M059J (cell line): ENCODE data around the gene SNAPC2. TPM values are rescaled to one million over a fixed set of nuclear protein-coding genes. Genes with fewer than 3 reads are reported as not detected.

Source experiments
- DNase-seq: peaks from one replicate; pipeline ENCODE4 v3.0.0-alpha.2; 2012; ENCODE audit warnings: low read depth
- total RNA-seq: library from RNA; depleted of rRNA; stranded (reverse); fragments of >200 nt; shearing (Covaris generic); gene quantifications from 2 replicates; pipeline ENCODE4 v1.2.3, GENCODE V29; 2014

Gene SNAPC2
- total RNA-seq, 1 experiment from 2014 or later: 16.0 TPM

GRCh38 chr19:7888826-7889217 lies 31.3 kb upstream of the SNAPC2 start:
- DNase-seq: no peak

- peak; percentile 72 for DNase-seq
These were observed 26.6 kb upstream of the SNAPC2 start for GRCh38 chr19:7893362-7894101.

- no peak for DNase-seq
These were observed 25.4 kb upstream of the SNAPC2 start for GRCh38 chr19:7894612-7895309.

GRCh38 chr19:7895565-7895964 lies 24.6 kb upstream of the SNAPC2 start:
- DNase-seq: no peak

GRCh38 chr19:7897292-7897691 lies 22.8 kb upstream of the SNAPC2 start:
- no peak for DNase-seq

- no peak for DNase-seq
These were observed 21.2 kb upstream of the SNAPC2 start for GRCh38 chr19:7898967-7899366.

GRCh38 chr19:7899751-7900378 lies 20.3 kb upstream of the SNAPC2 start:
- DNase-seq: no peak

GRCh38 chr19:7900401-7900870 lies 19.7 kb upstream of the SNAPC2 start:
- no peak for DNase-seq

- no peak for DNase-seq
These were observed 19.2 kb upstream of the SNAPC2 start for GRCh38 chr19:7900931-7901330.

- no peak for DNase-seq
These were observed 18.8 kb upstream of the SNAPC2 start for GRCh38 chr19:7901337-7901736.

GRCh38 chr19:7902796-7903243 lies 17.3 kb upstream of the SNAPC2 start:
- no peak for DNase-seq

GRCh38 chr19:7903244-7904073 lies 16.7 kb upstream of the SNAPC2 start, which contains the start of gene MAP2K7:
Gene MAP2K7 (plus strand): TSS chr19:7903877. CDS start chr19:7903945, 68 bp downstream.
- DNase-seq: peak; percentile 98

- DNase-seq: no peak
These were observed 15.8 kb upstream of the SNAPC2 start for GRCh38 chr19:7904074-7905020.

- no peak for DNase-seq
These were observed 14.9 kb upstream of the SNAPC2 start for GRCh38 chr19:7905268-7905667.

GRCh38 chr19:7905859-7906258 lies 14.3 kb upstream of the SNAPC2 start:
- no peak for DNase-seq

GRCh38 chr19:7907122-7907521 lies 13.0 kb upstream of the SNAPC2 start:
- no peak for DNase-seq

- no peak for DNase-seq
These were observed 12.6 kb upstream of the SNAPC2 start for GRCh38 chr19:7907544-7907943.

GRCh38 chr19:7908078-7908699 lies 11.9 kb upstream of the SNAPC2 start:
- DNase-seq: no peak

GRCh38 chr19:7908742-7909461 lies 11.2 kb upstream of the SNAPC2 start:
- no peak for DNase-seq
